ENCODE results near the gene CCL4.

DNA sequence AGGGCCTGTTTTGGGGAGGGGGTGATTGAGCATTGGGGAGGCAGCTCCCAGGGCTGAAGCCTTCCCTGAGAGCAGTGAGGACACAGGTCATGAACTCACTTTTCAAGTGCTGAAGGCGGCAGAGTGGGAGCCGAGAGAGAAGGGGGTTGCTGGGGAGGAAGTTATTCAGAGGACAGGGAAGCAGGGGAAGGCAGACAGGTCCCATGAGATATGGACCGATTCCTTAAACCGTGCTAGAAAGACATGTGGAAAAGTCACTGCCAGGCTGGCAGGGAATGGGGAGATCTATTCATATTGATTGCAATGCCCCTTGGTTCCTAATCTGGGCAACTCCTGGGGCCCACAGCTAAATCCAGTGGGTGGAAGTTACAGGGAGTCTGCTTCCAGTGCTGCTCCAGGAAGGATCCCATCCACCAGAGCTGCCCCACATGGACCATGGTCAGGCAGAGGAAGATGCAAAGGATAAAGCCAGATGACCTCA lies 1.1 kb downstream of the CCL4 start:
- TF ChIP-seq CTCF (IDR thresholded peaks at IDR 0.05; ENCODE audit: insufficient read depth, low read depth, low read length) (no peak), EZH2 (IDR thresholded peaks at IDR 0.05; ENCODE audit: insufficient read depth, low read length) (no peak)

Data from astrocyte (in vitro differentiated cells and primary cell).